GM18502 (cell line): ENCODE measurements around the gene ATP2B1.
"Not testable (repeated sequence)": the region's sequence is repeated elsewhere in the genome, so short reads cannot be mapped to it uniquely, and the experiment has no call there.

Source experiments
- ATAC-seq: cut with Tn5 transposase; IDR thresholded peaks from one replicate; pipeline ENCODE4 v1.9.1; 2021; ENCODE audit warnings: mild to moderate bottlenecking; ENCODE audit not compliant: unreplicated experiment, poor library complexity

ATP2B1 gene

DNA sequence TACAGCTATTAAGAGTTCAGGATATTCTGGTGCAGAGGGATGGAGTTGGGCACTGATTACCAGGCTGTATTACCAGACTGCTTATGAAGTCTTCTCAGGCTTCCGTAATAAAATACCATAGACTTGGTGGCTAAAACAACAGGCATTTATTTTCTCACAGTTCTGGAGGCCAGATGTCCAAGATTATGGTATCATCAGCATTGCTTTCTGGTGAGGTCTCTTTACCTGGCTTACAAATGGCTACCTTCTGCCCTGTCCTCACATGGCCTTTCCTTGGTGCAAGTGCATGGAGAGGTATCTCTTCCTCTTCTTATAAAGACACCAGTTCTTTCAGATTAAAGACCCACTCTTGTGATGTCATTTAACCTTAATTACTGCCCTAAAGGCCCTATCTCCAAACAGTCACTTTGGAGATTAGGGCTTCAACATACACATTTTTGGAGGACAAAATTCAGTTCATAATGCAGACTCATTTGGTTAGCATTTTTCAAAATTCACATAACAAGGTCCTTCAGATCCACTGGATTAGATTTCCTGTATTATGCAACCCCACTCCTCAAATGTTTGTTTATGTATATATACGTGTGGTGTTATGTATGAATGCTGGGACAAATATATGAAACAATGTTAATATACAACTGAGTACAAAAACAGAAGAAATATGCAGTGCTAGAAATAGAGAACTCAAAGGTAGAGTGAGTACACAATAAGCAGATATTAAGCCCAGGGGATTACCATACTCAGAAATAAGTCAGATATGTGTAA is 9.3 kb upstream of the ATP2B1 start:
- ATAC-seq, result no peak

DNA sequence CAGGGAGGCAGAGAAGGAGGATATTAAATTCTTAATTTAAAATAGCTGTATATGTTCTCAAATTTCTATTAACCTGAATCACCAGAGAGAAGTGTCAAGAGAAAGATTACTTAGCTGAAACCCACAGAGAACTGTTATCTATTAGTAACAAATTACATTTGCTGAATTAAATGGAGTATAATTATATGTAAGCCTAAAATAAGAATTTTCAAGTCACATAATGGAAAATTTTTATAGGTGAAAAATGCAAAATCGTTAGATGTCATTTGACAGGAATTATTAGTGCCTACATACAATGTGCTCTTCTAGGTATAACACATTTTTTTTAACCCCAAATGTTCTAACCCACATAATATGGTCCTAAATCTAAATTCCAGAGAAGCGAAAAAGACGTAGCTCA is 4.1 kb upstream of the ATP2B1 start:
- ATAC-seq, result no peak

DNA sequence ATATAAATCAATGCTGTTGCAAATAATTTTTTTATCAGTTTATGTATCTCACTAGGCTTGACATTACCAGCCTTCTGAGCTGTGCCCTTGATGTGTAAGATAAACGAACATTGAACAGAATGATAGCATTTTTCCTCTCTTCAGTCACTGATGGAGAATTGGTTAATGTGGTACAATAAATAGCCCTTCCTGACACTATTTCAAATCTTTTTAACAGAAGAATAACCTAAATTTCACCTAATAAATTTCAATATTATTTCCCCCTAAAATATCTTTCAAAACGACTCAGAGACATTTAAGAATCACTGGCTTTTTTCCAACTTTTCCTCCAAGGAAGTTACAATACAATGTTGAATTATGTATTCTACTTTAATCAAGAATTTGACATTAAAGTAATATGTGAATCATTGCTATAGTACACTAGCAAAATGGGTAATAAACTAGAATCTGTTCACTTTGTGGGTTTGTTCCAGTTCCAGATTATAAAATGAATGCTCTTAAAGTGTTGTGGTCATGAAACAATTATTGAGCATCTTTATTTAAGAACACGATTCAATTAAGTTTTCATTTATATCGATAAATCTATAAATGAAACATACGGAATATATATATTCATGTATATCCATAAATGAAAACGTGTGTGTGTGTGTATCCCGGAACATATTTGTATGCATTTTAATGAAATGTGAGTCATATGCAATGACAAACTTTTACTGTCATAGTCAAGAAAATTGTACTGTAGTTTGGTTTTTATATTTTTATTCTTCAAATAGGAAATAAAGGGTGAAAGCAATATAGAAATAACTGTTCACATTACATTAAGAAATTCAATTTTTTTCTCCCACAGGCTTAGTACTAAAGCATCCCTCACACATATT is 2.5 kb upstream of the ATP2B1 start:
- no peak for ATAC-seq

- ATAC-seq, result peak; percentile 11
Measured at GRCh38 chr12:89709995-89710872, 1.6 kb upstream of the ATP2B1 start.

DNA sequence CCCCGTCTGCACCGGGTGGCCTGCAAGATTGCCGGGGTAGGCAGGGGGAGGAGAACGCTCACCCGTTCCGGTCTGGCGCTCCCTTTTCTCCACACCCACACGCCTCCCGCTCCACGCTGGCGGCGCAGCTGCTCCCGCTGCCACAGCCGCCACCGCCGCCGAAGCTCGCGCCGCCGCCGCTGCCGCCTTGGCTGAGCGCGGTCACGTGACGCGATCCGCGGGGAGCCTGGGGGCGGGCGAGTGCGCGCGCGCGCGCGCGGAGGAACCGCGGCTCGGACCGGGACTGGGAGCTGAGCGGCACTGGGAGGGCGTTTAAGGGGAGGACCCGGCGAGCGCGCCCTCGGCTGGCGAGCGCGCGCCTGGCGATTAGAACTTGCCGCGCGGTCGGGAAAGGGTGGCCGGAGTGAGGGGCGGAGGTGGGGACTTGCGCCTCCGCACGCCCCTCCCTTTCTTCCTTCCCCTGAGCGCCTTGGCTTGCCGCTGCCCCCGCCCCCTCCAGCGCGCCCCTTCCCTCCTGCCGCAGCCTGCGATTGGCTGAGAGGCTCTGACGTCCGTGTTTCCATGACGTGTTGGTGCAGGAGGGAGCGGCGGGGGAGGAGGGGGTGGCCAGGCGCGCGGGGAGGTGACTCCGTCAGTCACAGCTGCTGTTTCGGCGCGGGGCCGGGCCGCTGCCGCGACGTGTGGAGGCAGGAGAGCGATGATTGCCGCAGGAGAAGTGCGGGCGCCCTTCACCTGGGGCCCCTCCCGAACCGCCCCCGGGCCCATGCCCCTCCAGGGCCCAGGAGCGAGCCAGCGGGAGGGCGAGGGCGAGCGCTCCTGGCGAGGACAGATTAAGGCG is 738 bp upstream of the ATP2B1 start:
- ATAC-seq, result peak; percentile 72

- peak; percentile 1 for ATAC-seq
Measured at GRCh38 chr12:89707703-89708564, 704 bp downstream of the ATP2B1 start.

- ATAC-seq, result no peak
Measured at GRCh38 chr12:89706986-89707702, 1.5 kb downstream of the ATP2B1 start.

- ATAC-seq, result no peak
Measured at GRCh38 chr12:89706551-89706950, 2.1 kb downstream of the ATP2B1 start.

GRCh38 chr12:89704457-89704856 is 4.2 kb downstream of the ATP2B1 start:
- no peak for ATAC-seq

DNA sequence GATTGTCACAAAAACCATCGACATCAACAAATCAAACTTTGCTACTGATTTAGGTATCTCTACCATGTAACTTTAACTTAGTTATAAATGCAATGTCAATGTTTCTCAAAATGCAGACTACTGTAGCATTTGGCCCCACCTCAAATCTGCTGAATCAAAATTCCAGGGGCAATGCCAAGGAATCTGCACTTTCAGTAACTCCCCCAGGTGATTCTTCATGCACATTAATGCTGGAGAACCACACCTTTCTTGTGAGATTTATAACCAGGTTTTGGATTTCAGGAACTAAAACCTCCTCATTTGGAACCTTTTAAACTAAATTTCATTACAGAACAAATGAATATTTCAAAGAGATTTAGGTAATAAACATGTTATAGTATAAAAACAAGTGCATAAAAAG is 4.9 kb downstream of the ATP2B1 start:
- ATAC-seq, result no peak

DNA sequence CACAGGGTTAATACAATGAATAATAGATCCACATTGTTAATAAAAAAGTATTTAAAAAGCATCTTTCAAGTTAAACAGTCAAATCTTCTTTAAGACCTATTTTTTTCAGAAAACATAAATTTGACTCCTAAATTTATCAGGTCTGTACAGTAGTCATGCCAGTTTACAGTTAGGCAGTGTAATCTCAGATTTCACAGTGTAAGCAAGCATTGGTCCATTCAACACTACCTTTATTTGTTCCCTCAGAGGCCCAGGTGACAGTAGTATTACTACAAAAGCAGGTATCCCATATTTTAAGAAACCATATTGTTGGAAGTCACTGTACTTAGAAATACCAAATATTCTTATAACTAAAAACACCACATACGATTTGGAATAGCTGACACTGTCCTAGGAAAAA is 6.1 kb downstream of the ATP2B1 start:
- no peak for ATAC-seq

DNA sequence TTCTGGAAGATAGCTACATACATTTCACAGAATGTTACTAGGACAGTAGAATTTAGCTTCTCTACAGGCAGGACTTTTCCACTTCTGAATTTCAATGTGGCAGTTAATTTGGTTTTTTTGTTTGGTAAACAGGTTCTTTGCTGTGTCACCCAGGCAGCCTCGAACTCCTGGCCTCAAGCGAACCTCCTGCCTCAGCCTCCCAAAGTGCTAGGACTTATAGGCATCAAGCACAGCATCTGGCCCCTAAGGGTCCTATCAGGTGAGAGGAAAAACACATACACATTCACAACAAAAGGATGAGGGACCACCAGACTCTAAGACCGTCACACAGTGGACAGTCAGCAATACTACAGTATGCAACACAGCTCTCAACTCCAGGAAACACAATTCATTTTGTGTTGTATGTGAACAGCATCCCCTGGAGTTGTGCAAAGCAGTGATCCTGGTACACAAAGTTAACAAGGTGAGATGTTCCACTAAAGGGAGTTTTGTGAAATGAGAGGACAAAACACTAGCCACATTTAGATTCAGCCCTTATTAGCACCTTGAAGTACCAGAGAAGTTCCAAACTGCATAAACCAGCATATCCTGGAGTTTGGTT is 6.9 kb downstream of the ATP2B1 start:
- ATAC-seq, result no peak

DNA sequence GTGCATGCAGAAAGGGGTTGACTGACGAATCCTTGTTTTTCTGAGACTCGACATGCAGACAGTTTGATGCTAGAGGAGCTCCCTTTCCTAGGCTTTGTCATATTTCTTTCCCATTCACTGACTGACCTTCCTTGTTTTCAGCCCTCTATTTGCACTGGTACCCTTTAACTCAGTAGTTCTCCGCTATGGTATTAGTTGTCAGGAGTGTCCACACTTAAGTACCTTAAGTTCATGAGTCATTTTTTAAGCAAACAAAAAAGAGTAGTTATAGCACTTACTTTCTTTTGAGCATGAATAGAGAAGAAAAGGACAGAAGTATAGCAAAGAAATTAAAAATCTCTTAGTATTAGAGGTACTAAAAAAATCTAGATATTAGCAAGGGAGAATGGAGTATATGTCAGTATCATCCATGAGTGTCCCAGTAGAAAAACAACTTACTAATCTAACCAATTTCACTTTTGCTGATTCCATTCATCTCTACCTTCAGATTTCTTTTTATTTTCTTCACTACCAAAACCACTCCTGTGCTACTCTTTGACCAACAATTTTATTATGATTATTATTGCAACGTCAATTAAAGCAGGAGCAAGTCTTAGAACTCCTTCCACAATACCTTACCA is 8.3 kb downstream of the ATP2B1 start:
- no peak for ATAC-seq

- no peak for ATAC-seq
Measured at GRCh38 chr12:89698607-89699006, 10.0 kb downstream of the ATP2B1 start.

- not testable (repeated sequence) for ATAC-seq
Measured at GRCh38 chr12:89697728-89698127, 10.9 kb downstream of the ATP2B1 start.

DNA sequence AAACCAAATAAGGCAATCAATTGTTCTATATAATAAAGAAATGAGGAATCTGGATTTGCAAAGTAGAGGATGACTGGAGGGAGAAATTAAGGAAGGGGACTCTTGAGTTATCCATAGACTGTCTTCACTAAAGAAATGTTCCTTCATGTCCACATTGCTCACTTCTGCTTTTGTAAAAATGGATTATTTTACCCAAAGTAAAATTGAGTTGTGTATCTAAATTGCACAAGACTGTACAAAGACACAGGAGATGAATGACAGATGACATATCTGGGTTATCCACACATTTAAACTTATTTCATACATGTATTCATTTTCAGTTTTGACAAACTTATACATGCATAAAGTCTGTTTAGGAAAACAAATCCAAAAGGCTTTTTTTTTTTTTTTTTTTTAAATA is 11.3 kb downstream of the ATP2B1 start:
- ATAC-seq, result no peak

DNA sequence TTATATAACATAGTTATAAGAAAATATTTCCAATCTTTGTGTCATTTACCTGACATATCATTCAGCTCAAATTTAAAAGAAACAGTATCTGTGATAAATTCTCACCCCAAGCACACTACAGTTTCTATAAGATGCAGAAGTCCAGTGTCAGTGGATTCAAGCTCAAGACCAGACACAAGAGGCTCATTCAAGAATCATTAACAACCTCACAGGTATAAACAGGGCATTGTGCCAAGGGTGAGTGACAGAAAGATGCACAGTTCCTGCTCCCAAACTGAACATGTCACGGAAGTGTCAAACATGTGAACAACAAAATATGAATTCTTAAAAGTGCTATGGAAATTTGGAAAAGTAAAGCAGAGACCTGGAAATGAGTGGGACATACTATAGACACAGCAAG is 12.8 kb downstream of the ATP2B1 start:
- no peak for ATAC-seq
